ENCODE data around the gene MSI2. TPM values are rescaled to one million over a fixed set of nuclear protein-coding genes. Genes with fewer than 3 reads are reported as not detected.
A peak's percentile ranks its signal among the peaks of the same experiment; 100 is the strongest.

The MSI2 gene
- polyA plus RNA-seq, 1 of the 3 experiments (the other 2 are of a cell fraction) = 24.1 TPM

DNA sequence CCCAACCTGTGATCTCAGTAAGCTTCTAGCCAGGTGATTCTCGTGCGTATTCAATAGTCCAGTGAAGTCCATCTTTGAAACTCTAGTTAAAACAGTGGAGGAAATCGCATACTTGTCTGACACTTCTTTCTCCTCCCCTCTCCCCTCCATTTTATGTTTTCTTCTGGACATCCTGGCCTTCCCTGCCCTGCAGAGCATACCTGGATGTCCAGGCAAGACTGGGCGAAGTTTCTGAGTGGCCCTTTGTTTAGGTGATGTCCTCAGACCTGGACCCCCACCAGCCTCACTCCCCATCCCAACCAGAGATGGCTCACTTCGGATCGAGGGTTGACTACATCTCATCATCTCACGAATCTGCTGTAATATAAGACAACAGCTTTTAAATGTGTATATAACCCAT lies 423.0 kb downstream of the MSI2 start:
- Histone ChIP-seq H3K9me2 (no peaks in the 10 kb centered on the region), H3K27me3 (ENCODE audit: insufficient read depth) (no peaks in the 10 kb centered on the region), H3K27ac (ENCODE audit: low read depth in 2 of 2, low read length in 1 of 2) (peak overlapping the region in 1 of 2 experiments; percentile 56; a peak in 2 of 4 replicates), H3K4me2 (no peak overlapping the region), H2AFZ (ENCODE audit: low read depth) (no peak overlapping the region), H3F3A (replicated peaks; ENCODE audit: insufficient read depth) (no peaks in the 10 kb centered on the region), H3K36me3 (replicated peaks in 1 of 2; ENCODE audit: control insufficient read depth in 1 of 2, insufficient read depth in 2 of 2, low read length in 1 of 2) (peaks cover 0 to 15% of the 10 kb centered on the region in 2 experiments), H3K4me1 (ENCODE audit: control insufficient read depth in 1 of 2, insufficient read depth in 2 of 2, low read depth in 1 of 2, low read length in 1 of 2) (peaks cover 0 to 37% of the 10 kb centered on the region in 2 experiments; a peak in 1 of 4 replicates), H3K4me3 (ENCODE audit: low read depth in 2 of 2, low read length in 1 of 2) (no peak overlapping the region), H4K20me1 (ENCODE audit: insufficient read depth) (no peaks in the 10 kb centered on the region), H3K9me3 (no peaks in the 10 kb centered on the region), H3K79me2 (ENCODE audit: insufficient read depth) (no peaks in the 10 kb centered on the region), H3K9ac (no peak overlapping the region)
- 90% methylated on average over 7 of the region's 7 CpGs for WGBS (ENCODE audit: low lambda C conversion rate)
- ChIA-PET POLR2A (interaction anchor here (1.0 kb wide), 1 partner anchor 103 kb away, joined by 3 read pairs; no protein-coding TSS in a partner anchor), CTCF (interaction anchor here (0.6 to 14.2 kb wide), 9 partner anchors 8 to 127 kb away, joined by 3 to 298 read pairs (median 4); no protein-coding TSS in a partner anchor)
- TF ChIP-seq, protein P1, sequence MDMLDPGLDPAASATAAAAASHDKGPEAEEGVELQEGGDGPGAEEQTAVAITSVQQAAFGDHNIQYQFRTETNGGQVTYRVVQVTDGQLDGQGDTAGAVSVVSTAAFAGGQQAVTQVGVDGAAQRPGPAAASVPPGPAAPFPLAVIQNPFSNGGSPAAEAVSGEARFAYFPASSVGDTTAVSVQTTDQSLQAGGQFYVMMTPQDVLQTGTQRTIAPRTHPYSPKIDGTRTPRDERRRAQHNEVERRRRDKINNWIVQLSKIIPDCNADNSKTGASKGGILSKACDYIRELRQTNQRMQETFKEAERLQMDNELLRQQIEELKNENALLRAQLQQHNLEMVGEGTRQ (IDR thresholded peaks at IDR 0.05; ENCODE audit: borderline replicate concordance, low read depth, low read length) = no peak
- TF ChIP-seq, protein P2, sequence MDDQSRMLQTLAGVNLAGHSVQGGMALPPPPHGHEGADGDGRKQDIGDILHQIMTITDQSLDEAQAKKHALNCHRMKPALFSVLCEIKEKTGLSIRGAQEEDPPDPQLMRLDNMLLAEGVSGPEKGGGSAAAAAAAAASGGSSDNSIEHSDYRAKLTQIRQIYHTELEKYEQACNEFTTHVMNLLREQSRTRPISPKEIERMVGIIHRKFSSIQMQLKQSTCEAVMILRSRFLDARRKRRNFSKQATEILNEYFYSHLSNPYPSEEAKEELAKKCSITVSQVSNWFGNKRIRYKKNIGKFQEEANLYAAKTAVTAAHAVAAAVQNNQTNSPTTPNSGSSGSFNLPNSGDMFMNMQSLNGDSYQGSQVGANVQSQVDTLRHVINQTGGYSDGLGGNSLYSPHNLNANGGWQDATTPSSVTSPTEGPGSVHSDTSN (IDR thresholded peaks at IDR 0.05) = no peak
- TF ChIP-seq NRF1 (IDR thresholded peaks at IDR 0.05; ENCODE audit: low read depth, low read length) (no peak), FOSL2 (IDR thresholded peaks at IDR 0.05; ENCODE audit: borderline replicate concordance, low read depth) (no peak), EP300 (IDR thresholded peaks at IDR 0.05; ENCODE audit: borderline replicate concordance in 1 of 2, low read depth in 1 of 2, low read length in 1 of 2) (no peak), ELF1 (IDR thresholded peaks at IDR 0.05) (no peak), GATA2 (CRISPR knock-in tag; IDR thresholded peaks at IDR 0.05) (no peak), RFX5 (IDR thresholded peaks at IDR 0.05; ENCODE audit: low read length) (no peak)
- TF ChIP-seq, protein P3, sequence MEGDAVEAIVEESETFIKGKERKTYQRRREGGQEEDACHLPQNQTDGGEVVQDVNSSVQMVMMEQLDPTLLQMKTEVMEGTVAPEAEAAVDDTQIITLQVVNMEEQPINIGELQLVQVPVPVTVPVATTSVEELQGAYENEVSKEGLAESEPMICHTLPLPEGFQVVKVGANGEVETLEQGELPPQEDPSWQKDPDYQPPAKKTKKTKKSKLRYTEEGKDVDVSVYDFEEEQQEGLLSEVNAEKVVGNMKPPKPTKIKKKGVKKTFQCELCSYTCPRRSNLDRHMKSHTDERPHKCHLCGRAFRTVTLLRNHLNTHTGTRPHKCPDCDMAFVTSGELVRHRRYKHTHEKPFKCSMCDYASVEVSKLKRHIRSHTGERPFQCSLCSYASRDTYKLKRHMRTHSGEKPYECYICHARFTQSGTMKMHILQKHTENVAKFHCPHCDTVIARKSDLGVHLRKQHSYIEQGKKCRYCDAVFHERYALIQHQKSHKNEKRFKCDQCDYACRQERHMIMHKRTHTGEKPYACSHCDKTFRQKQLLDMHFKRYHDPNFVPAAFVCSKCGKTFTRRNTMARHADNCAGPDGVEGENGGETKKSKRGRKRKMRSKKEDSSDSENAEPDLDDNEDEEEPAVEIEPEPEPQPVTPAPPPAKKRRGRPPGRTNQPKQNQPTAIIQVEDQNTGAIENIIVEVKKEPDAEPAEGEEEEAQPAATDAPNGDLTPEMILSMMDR (IDR thresholded peaks at IDR 0.05) = no peak
- DNase-seq = no peak

DNA sequence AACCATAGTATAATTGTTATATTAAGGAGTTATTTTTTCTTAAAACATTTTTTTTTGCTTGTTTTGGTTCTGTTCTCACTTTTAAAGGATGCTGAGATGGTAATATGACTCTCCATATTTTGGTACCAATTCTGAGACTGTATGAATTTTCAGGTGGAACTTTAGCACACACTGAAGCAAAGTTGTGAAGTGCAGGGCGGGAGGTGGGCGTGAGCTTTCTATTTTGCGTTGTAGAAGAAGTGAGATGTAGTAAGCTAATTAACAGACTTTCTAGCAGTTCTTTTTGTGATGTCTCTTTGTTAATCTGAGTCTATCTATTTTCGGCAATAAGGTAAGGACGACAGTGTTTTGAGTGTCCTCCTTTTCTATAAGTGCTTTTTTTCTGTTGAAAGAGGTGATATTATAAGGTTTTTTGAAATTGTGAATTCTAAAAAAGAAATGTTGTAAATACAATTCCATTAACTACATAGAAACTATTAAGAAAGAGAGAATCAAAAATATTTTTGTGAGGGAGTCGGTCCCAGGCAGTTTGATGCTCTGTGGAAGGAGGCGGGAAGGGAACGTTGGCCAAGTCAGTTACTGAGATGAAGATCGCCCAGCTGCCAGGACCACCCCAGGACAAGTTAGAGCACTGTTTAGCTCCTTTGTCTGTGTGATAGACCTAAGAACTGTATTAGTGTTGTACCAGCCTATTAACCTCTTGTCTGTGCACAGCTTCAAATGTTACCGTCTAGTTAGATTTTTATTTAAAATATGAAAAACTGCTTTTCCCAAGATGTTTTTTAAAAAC lies 423.8 kb downstream of the MSI2 start:
- TF ChIP-seq EZH2phosphoT487 (IDR thresholded peaks at IDR 0.05; ENCODE audit: borderline replicate concordance, low read depth) = no peak
- TF ChIP-seq, protein P2 (IDR thresholded peaks at IDR 0.05) = no peak
- TF ChIP-seq, protein P4, sequence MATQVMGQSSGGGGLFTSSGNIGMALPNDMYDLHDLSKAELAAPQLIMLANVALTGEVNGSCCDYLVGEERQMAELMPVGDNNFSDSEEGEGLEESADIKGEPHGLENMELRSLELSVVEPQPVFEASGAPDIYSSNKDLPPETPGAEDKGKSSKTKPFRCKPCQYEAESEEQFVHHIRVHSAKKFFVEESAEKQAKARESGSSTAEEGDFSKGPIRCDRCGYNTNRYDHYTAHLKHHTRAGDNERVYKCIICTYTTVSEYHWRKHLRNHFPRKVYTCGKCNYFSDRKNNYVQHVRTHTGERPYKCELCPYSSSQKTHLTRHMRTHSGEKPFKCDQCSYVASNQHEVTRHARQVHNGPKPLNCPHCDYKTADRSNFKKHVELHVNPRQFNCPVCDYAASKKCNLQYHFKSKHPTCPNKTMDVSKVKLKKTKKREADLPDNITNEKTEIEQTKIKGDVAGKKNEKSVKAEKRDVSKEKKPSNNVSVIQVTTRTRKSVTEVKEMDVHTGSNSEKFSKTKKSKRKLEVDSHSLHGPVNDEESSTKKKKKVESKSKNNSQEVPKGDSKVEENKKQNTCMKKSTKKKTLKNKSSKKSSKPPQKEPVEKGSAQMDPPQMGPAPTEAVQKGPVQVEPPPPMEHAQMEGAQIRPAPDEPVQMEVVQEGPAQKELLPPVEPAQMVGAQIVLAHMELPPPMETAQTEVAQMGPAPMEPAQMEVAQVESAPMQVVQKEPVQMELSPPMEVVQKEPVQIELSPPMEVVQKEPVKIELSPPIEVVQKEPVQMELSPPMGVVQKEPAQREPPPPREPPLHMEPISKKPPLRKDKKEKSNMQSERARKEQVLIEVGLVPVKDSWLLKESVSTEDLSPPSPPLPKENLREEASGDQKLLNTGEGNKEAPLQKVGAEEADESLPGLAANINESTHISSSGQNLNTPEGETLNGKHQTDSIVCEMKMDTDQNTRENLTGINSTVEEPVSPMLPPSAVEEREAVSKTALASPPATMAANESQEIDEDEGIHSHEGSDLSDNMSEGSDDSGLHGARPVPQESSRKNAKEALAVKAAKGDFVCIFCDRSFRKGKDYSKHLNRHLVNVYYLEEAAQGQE (IDR thresholded peaks at IDR 0.05; ENCODE audit: low read depth, low read length) = no peak
- no peak for DNase-seq
- Histone ChIP-seq H3K4me2 (no peak overlapping the region), H3K4me3 (ENCODE audit: low read depth in 2 of 2, low read length in 1 of 2) (no peak overlapping the region), H3K9me2 (no peaks in the 10 kb centered on the region), H3K79me2 (ENCODE audit: insufficient read depth) (no peaks in the 10 kb centered on the region), H3K27ac (ENCODE audit: low read depth in 2 of 2, low read length in 1 of 2) (peak overlapping the region in 1 of 2 experiments; percentile 56; a peak in 2 of 4 replicates), H3K9ac (no peak overlapping the region), H3K4me1 (ENCODE audit: control insufficient read depth in 1 of 2, insufficient read depth in 2 of 2, low read depth in 1 of 2, low read length in 1 of 2) (peaks cover 0 to 36% of the 10 kb centered on the region in 2 experiments; a peak in 1 of 4 replicates), H3F3A (replicated peaks; ENCODE audit: insufficient read depth) (no peaks in the 10 kb centered on the region), H3K9me3 (no peaks in the 10 kb centered on the region), H2AFZ (ENCODE audit: low read depth) (no peak overlapping the region), H3K36me3 (replicated peaks in 1 of 2; ENCODE audit: control insufficient read depth in 1 of 2, insufficient read depth in 2 of 2, low read length in 1 of 2) (peaks cover 0 to 12% of the 10 kb centered on the region in 2 experiments), H3K27me3 (ENCODE audit: insufficient read depth) (no peaks in the 10 kb centered on the region), H4K20me1 (ENCODE audit: insufficient read depth) (no peaks in the 10 kb centered on the region)
- ChIA-PET POLR2A (interaction anchor here (1.0 kb wide), 1 partner anchor 102 kb away, joined by 3 read pairs; no protein-coding TSS in a partner anchor), CTCF (interaction anchor here (1.1 to 14.2 kb wide), 6 partner anchors 8 to 153 kb away, joined by 3 to 298 read pairs (median 8); no protein-coding TSS in a partner anchor)
- WGBS (ENCODE audit: low lambda C conversion rate) = 97% methylated on average over 10 of the region's 10 CpGs
